A673 (cell line): ENCODE results near the gene GOSR2.

Experiments
- EZH2 ChIP-seq: fragments of 200-600 bp; sonication (generic); IDR thresholded peaks from 2 replicates; pipeline ENCODE4 v1.6.1; 2017; ENCODE audit warnings: borderline replicate concordance, low read depth, mild to moderate bottlenecking, mixed read lengths, antibody characterized with exemption, low read length; ENCODE audit not compliant: poor library complexity, severe bottlenecking
- TF ChIP-seq, protein P1 (sequence below): fragments of 300-800, 200-600 bp; sonication (generic); conservative IDR thresholded peaks from 2 replicates; pipeline ENCODE4 v1.5.1; 2017; ENCODE audit warnings: low read depth, mild to moderate bottlenecking, antibody characterized with exemption, low read length, moderate library complexity, mixed read lengths

DNA sequence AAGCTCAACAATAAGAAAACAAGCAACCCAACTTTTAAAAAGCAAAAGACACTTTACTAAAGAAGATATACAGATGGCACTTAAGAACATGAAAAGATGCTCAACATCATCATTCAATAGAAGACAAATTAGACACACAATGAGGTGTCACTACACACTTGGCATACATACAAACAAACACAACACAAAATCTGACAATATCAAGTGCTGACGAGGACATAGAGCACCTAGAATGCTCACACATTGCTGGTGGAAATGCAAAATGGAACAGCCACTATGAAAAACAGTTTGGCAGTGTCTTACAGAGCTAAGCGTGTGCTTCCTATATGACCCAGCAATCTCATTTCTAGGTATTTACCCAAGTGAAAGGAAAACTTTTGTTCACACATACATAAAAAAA is 37.2 kb downstream of the GOSR2 start:
- TF ChIP-seq, protein P1, sequence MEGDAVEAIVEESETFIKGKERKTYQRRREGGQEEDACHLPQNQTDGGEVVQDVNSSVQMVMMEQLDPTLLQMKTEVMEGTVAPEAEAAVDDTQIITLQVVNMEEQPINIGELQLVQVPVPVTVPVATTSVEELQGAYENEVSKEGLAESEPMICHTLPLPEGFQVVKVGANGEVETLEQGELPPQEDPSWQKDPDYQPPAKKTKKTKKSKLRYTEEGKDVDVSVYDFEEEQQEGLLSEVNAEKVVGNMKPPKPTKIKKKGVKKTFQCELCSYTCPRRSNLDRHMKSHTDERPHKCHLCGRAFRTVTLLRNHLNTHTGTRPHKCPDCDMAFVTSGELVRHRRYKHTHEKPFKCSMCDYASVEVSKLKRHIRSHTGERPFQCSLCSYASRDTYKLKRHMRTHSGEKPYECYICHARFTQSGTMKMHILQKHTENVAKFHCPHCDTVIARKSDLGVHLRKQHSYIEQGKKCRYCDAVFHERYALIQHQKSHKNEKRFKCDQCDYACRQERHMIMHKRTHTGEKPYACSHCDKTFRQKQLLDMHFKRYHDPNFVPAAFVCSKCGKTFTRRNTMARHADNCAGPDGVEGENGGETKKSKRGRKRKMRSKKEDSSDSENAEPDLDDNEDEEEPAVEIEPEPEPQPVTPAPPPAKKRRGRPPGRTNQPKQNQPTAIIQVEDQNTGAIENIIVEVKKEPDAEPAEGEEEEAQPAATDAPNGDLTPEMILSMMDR, result no peak
- no peak for TF ChIP-seq EZH2
